Peyer's patch (tissue), 4 donors: ENCODE measurements around the gene SREK1.

Experiments
- POLR2A ChIP-seq, 2 donors: fragments of 450-650 bp; IDR thresholded peaks; one replicate each; pipeline ENCODE4 v1.5.1; 2017; ENCODE audit warnings: antibody characterized with exemption in 2 of 2, mild to moderate bottlenecking in 2 of 2, moderate library complexity in 2 of 2
- TF ChIP-seq, protein P1 (sequence below), 6 experiments: fragments of 450-650 bp in 4 of 6; fragments of 200-600 bp in 2 of 6; sonication (generic) in 1 of 6; IDR thresholded peaks; one replicate each; pipeline ENCODE4 v1.5.1; 2017 to 2019; ENCODE audit warnings: antibody characterized with exemption in 6 of 6, mild to moderate bottlenecking in 3 of 6, moderate library complexity in 1 of 6

DNA sequence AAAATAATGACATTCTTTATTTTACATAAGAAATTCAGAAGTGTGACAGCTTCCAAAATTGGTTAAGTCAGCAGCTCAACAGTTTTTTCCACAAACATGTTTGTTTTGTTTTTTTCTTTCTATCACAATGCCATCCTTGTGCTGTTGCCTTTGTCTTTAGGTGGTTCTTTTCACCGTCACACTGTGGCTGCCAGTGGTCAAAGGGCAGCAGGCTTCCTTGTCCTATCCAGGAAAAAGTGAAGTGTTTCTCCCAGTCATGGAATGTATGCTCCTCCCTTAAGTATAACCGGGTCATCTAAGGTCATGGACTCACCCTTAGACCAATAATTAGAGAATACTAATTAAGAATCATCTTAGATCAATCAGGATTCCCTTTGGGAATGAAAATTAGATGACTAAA, 87.4 kb downstream of the SREK1 start:
- no peak for TF ChIP-seq POLR2A (IDR thresholded peaks at IDR 0.05)
- TF ChIP-seq, protein P1, sequence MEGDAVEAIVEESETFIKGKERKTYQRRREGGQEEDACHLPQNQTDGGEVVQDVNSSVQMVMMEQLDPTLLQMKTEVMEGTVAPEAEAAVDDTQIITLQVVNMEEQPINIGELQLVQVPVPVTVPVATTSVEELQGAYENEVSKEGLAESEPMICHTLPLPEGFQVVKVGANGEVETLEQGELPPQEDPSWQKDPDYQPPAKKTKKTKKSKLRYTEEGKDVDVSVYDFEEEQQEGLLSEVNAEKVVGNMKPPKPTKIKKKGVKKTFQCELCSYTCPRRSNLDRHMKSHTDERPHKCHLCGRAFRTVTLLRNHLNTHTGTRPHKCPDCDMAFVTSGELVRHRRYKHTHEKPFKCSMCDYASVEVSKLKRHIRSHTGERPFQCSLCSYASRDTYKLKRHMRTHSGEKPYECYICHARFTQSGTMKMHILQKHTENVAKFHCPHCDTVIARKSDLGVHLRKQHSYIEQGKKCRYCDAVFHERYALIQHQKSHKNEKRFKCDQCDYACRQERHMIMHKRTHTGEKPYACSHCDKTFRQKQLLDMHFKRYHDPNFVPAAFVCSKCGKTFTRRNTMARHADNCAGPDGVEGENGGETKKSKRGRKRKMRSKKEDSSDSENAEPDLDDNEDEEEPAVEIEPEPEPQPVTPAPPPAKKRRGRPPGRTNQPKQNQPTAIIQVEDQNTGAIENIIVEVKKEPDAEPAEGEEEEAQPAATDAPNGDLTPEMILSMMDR (IDR thresholded peaks at IDR 0.05), result no peak
